GM18502 (cell line): Measurements from ENCODE around the gene ATP2B1.
A peak's percentile ranks its signal among the peaks of the same experiment; 100 is the strongest.

Source experiments
- ATAC-seq: cut with Tn5 transposase; IDR thresholded peaks from one replicate; pipeline ENCODE4 v1.9.1; 2021; ENCODE audit warnings: mild to moderate bottlenecking; ENCODE audit not compliant: unreplicated experiment, poor library complexity

The ATP2B1 gene

GRCh38 chr12:89663577-89664357, 44.9 kb downstream of the ATP2B1 start:
- peak; percentile 83 for ATAC-seq

- no peak for ATAC-seq
Observed at GRCh38 chr12:89662623-89663022, 46.0 kb downstream of the ATP2B1 start.

GRCh38 chr12:89661706-89662330, 46.8 kb downstream of the ATP2B1 start:
- peak; percentile 43 for ATAC-seq

- ATAC-seq = no peak
Observed at GRCh38 chr12:89657739-89658138, 50.9 kb downstream of the ATP2B1 start.

GRCh38 chr12:89657066-89657465, 51.6 kb downstream of the ATP2B1 start:
- ATAC-seq = no peak

GRCh38 chr12:89655841-89656240, 52.8 kb downstream of the ATP2B1 start:
- ATAC-seq = no peak

- no peak for ATAC-seq
Observed at GRCh38 chr12:89651192-89651591, 57.4 kb downstream of the ATP2B1 start.

- ATAC-seq = no peak
Observed at GRCh38 chr12:89650239-89650638, 58.4 kb downstream of the ATP2B1 start.

- no peak for ATAC-seq
Observed at GRCh38 chr12:89649820-89650219, 58.8 kb downstream of the ATP2B1 start.

- no peak for ATAC-seq
Observed at GRCh38 chr12:89649139-89649538, 59.5 kb downstream of the ATP2B1 start.

- ATAC-seq = no peak
Observed at GRCh38 chr12:89648211-89648930, 60.3 kb downstream of the ATP2B1 start.

GRCh38 chr12:89645434-89645833, 63.2 kb downstream of the ATP2B1 start:
- no peak for ATAC-seq

- no peak for ATAC-seq
Observed at GRCh38 chr12:89642959-89643358, 65.7 kb downstream of the ATP2B1 start.

GRCh38 chr12:89636776-89637160, 71.9 kb downstream of the ATP2B1 start:
- ATAC-seq = no peak

- ATAC-seq = no peak
Observed at GRCh38 chr12:89636052-89636775, 72.4 kb downstream of the ATP2B1 start.

GRCh38 chr12:89634508-89634907, 74.1 kb downstream of the ATP2B1 start:
- ATAC-seq = no peak

GRCh38 chr12:89632778-89633177, 75.9 kb downstream of the ATP2B1 start:
- no peak for ATAC-seq

GRCh38 chr12:89622115-89622514, 86.5 kb downstream of the ATP2B1 start:
- no peak for ATAC-seq

GRCh38 chr12:89621521-89621920, 87.1 kb downstream of the ATP2B1 start:
- ATAC-seq = no peak

GRCh38 chr12:89619764-89620163, 88.9 kb downstream of the ATP2B1 start:
- no peak for ATAC-seq
